Liver (tissue), 9 donors: ENCODE measurements around the gene SPTBN1. TPM values are rescaled to one million over a fixed set of nuclear protein-coding genes. Genes with fewer than 3 reads are reported as not detected.

Experiments
- DNase-seq: peaks from one replicate; pipeline ENCODE4 v3.0.0-alpha.2; 2017; ENCODE audit warnings: low spot score
- H3K27ac ChIP-seq, 2 donors: one replicate each; pipeline ENCODE4 v1.7.0; 2013; ENCODE audit warnings: inconsistent platforms in 2 of 2, low read length in 2 of 2, control low read depth in 1 of 2, low read depth in 1 of 2, mild to moderate bottlenecking in 1 of 2
- H3K27me3 ChIP-seq, 4 donors: one replicate each; pipeline versions ENCODE4 v1.6.1 to v1.7.0; 2013; ENCODE audit warnings: low read length in 3 of 4, inconsistent platforms in 1 of 4, mild to moderate bottlenecking in 1 of 4, moderate library complexity in 1 of 4; ENCODE audit not compliant: control insufficient read depth in 4 of 4, insufficient read depth in 4 of 4
- H3K36me3 ChIP-seq, 4 donors: one replicate each; pipeline versions ENCODE4 v1.6.1 to v1.7.0; 2013; ENCODE audit warnings: low read length in 3 of 4, mild to moderate bottlenecking in 3 of 4, low read depth in 1 of 4, moderate library complexity in 1 of 4; ENCODE audit not compliant: control insufficient read depth in 4 of 4, insufficient read depth in 3 of 4
- H3K4me1 ChIP-seq, 4 donors: one replicate each; pipeline versions ENCODE4 v1.6.1 to v1.7.0; 2013; ENCODE audit warnings: low read length in 3 of 4, mild to moderate bottlenecking in 3 of 4, moderate library complexity in 1 of 4; ENCODE audit not compliant: control insufficient read depth in 4 of 4, insufficient read depth in 4 of 4
- H3K4me3 ChIP-seq, 3 donors: one replicate each; pipeline versions ENCODE4 v1.6.1 to v1.7.0; 2013; ENCODE audit warnings: low read length in 3 of 3, control low read depth in 1 of 3, low read depth in 1 of 3, mild to moderate bottlenecking in 1 of 3
- H3K9ac ChIP-seq, 2 donors: one replicate each; pipeline ENCODE4 v1.7.0; 2013; ENCODE audit warnings: low read length in 2 of 2, mild to moderate bottlenecking in 2 of 2, moderate library complexity in 2 of 2, control low read depth in 1 of 2, low read depth in 1 of 2
- H3K9me3 ChIP-seq, 4 donors: one replicate each; pipeline versions ENCODE4 v1.6.1 to v1.7.0; 2013; ENCODE audit warnings: low read length in 3 of 4; ENCODE audit not compliant: control insufficient read depth in 4 of 4
- ATF3 ChIP-seq: IDR thresholded peaks from 2 replicates; pipeline ENCODE4 v1.6.1; 2016; ENCODE audit warnings: antibody characterized with exemption
- CTCF ChIP-seq: fragments of 150-350 bp; IDR thresholded peaks from 2 replicates; pipeline ENCODE4 v1.5.1; 2017; ENCODE audit warnings: improper control_type of control experiment, low read depth, low read length; ENCODE audit not compliant: missing input control
- EGR1 ChIP-seq, 2 donors: IDR thresholded peaks; 2 replicates each; pipeline ENCODE4 v1.6.1; 2016 to 2018; ENCODE audit warnings: antibody characterized with exemption in 2 of 2, low read depth in 2 of 2
- FOXA1 ChIP-seq: IDR thresholded peaks from 2 replicates; pipeline ENCODE4 v1.6.1; 2016; ENCODE audit warnings: antibody characterized with exemption
- FOXA2 ChIP-seq: IDR thresholded peaks from 2 replicates; pipeline ENCODE4 v1.6.1; 2016; ENCODE audit warnings: antibody characterized with exemption
- GABPA ChIP-seq, 2 donors: IDR thresholded peaks in 1 of 2; conservative IDR thresholded peaks in 1 of 2; 2 replicates each; pipeline ENCODE4 v1.6.1; 2016; ENCODE audit warnings: antibody characterized with exemption in 2 of 2, mild to moderate bottlenecking in 1 of 2, moderate library complexity in 1 of 2
- HNF4A ChIP-seq, 2 donors: conservative IDR thresholded peaks; 2 replicates each; pipeline ENCODE4 v1.6.1; 2016; ENCODE audit warnings: antibody characterized with exemption in 2 of 2, mild to moderate bottlenecking in 2 of 2
- HNF4G ChIP-seq: IDR thresholded peaks from 2 replicates; pipeline ENCODE4 v1.6.1; 2016; ENCODE audit warnings: antibody characterized with exemption
- JUND ChIP-seq, 2 donors: IDR thresholded peaks; 2 replicates each; pipeline ENCODE4 v1.6.1; 2016; ENCODE audit warnings: antibody characterized with exemption in 2 of 2
- MAX ChIP-seq: IDR thresholded peaks from 2 replicates; pipeline ENCODE4 v1.6.1; 2016; ENCODE audit warnings: antibody characterized with exemption
- NR2F2 ChIP-seq: IDR thresholded peaks from 2 replicates; pipeline ENCODE4 v1.6.1; 2016; ENCODE audit warnings: antibody characterized with exemption
- RAD21 ChIP-seq, 2 donors: IDR thresholded peaks; 2 replicates each; pipeline ENCODE4 v1.6.1; 2016; ENCODE audit warnings: antibody characterized with exemption in 2 of 2, mild to moderate bottlenecking in 2 of 2
- RXRA ChIP-seq, 2 donors: IDR thresholded peaks; 2 replicates each; pipeline ENCODE4 v1.6.1; 2017 to 2018; ENCODE audit warnings: antibody characterized with exemption in 2 of 2, mild to moderate bottlenecking in 1 of 2
- SP1 ChIP-seq: IDR thresholded peaks from 2 replicates; pipeline ENCODE4 v1.6.1; 2018; ENCODE audit warnings: antibody characterized with exemption, mild to moderate bottlenecking
- TAF1 ChIP-seq: conservative IDR thresholded peaks from 2 replicates; pipeline ENCODE4 v1.6.1; 2016; ENCODE audit warnings: antibody characterized with exemption, mild to moderate bottlenecking
- YY1 ChIP-seq: IDR thresholded peaks from 2 replicates; pipeline ENCODE4 v1.6.1; 2016; ENCODE audit warnings: antibody characterized with exemption, mild to moderate bottlenecking
- WGBS: extraction: QIAGEN DNeasy Blood & Tissue Kit; methylation state at CpG from one replicate; pipeline ENCODE4 v1.1.7; 2013; 5-methylcytosine and 5-hydroxymethylcytosine counted together
- polyA plus RNA-seq, 2 donors: library from polyadenylated mRNA; stranded (reverse) in 1 of 2; unstranded in 1 of 2; fragments of 200-250 nt in 1 of 2; fragments of >200 nt in 1 of 2; fragmentation: Nextera tagmentation in 1 of 2; extraction: Ambion mirVana in 1 of 2; gene quantifications; one replicate each; pipeline versions ENCODE4 v1.2.1 to v1.2.3, GENCODE V29; 2013 to 2015
- total RNA-seq, 2 donors: library from RNA; depleted of rRNA; stranded (reverse); fragments of >200 nt; gene quantifications; one replicate each; pipeline ENCODE4 v1.2.3, GENCODE V29; 2014
- TF ChIP-seq, protein P1 (sequence below): IDR thresholded peaks from 2 replicates; pipeline ENCODE4 v1.6.1; 2016; ENCODE audit warnings: antibody characterized with exemption, mild to moderate bottlenecking
- TF ChIP-seq, protein P2 (sequence below): IDR thresholded peaks from 2 replicates; pipeline ENCODE4 v1.6.1; 2016; ENCODE audit warnings: antibody characterized with exemption
- donor health status: healthy.
- donor health status: healthy.
- donor health status: healthy.
- donor health status: healthy.
- donor health status: healthy.

SPTBN1 gene
- total and polyA plus RNA-seq, 4 donors: 44.8 to 191 (median 75.9) TPM

- H3K4me3 ChIP-seq: no peak overlapping the region
- H3K9me3 ChIP-seq: no peaks in the 10 kb centered on the region
- H3K4me1 ChIP-seq: peaks cover 27 to 67% (median 64%) of the 10 kb centered on the region in 4 donors
- H3K9ac ChIP-seq: peak overlapping the region in 1 of 2 donors; percentile 52
- peak overlapping the region; percentile 85 for H3K27ac ChIP-seq
- no peak for DNase-seq
- WGBS: 94% methylated on average over 1 of the region's 1 CpG
- H3K27me3 ChIP-seq: no peaks in the 10 kb centered on the region
- peaks cover 0 to 3% (median 0%) of the 10 kb centered on the region in 4 donors for H3K36me3 ChIP-seq
- TF ChIP-seq RXRA (IDR thresholded peaks at IDR 0.05): no peak
- no peak for TF ChIP-seq GABPA (IDR thresholded peaks at IDR 0.05 in 1 of 2, conservative IDR thresholded peaks at IDR 0.05 in 1 of 2)
- TF ChIP-seq ATF3: no peak
- no peak for TF ChIP-seq RAD21 (IDR thresholded peaks at IDR 0.05)
- no peak for TF ChIP-seq FOXA2
- TF ChIP-seq SP1: no peak
- no peak for TF ChIP-seq NR2F2
- TF ChIP-seq CTCF: no peak
- no peak for TF ChIP-seq EGR1 (IDR thresholded peaks at IDR 0.05; ENCODE audit: low read depth in 2 of 2)
- no peak for TF ChIP-seq HNF4A (conservative IDR thresholded peaks at IDR 0.05)
- TF ChIP-seq MAX: no peak
- no peak for TF ChIP-seq HNF4G
- TF ChIP-seq YY1: no peak
- TF ChIP-seq JUND (IDR thresholded peaks at IDR 0.05): no peak
- TF ChIP-seq TAF1: no peak
- TF ChIP-seq, protein P1, sequence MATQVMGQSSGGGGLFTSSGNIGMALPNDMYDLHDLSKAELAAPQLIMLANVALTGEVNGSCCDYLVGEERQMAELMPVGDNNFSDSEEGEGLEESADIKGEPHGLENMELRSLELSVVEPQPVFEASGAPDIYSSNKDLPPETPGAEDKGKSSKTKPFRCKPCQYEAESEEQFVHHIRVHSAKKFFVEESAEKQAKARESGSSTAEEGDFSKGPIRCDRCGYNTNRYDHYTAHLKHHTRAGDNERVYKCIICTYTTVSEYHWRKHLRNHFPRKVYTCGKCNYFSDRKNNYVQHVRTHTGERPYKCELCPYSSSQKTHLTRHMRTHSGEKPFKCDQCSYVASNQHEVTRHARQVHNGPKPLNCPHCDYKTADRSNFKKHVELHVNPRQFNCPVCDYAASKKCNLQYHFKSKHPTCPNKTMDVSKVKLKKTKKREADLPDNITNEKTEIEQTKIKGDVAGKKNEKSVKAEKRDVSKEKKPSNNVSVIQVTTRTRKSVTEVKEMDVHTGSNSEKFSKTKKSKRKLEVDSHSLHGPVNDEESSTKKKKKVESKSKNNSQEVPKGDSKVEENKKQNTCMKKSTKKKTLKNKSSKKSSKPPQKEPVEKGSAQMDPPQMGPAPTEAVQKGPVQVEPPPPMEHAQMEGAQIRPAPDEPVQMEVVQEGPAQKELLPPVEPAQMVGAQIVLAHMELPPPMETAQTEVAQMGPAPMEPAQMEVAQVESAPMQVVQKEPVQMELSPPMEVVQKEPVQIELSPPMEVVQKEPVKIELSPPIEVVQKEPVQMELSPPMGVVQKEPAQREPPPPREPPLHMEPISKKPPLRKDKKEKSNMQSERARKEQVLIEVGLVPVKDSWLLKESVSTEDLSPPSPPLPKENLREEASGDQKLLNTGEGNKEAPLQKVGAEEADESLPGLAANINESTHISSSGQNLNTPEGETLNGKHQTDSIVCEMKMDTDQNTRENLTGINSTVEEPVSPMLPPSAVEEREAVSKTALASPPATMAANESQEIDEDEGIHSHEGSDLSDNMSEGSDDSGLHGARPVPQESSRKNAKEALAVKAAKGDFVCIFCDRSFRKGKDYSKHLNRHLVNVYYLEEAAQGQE: no peak
- TF ChIP-seq, protein P2, sequence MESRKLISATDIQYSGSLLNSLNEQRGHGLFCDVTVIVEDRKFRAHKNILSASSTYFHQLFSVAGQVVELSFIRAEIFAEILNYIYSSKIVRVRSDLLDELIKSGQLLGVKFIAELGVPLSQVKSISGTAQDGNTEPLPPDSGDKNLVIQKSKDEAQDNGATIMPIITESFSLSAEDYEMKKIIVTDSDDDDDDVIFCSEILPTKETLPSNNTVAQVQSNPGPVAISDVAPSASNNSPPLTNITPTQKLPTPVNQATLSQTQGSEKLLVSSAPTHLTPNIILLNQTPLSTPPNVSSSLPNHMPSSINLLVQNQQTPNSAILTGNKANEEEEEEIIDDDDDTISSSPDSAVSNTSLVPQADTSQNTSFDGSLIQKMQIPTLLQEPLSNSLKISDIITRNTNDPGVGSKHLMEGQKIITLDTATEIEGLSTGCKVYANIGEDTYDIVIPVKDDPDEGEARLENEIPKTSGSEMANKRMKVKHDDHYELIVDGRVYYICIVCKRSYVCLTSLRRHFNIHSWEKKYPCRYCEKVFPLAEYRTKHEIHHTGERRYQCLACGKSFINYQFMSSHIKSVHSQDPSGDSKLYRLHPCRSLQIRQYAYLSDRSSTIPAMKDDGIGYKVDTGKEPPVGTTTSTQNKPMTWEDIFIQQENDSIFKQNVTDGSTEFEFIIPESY: no peak
- no peak for TF ChIP-seq FOXA1
Measured at GRCh38 chr2:54603796-54604195, 147.7 kb downstream of the SPTBN1 start.
